Fibroblast of mammary gland (primary cell): ENCODE measurements around the gene GLT6D1.
"Not testable (repeated sequence)": the region's sequence is repeated elsewhere in the genome, so short reads cannot be mapped to it uniquely, and the experiment has no call there.

ENCODE experiments used
- DNase-seq: peaks from one replicate; pipeline ENCODE4 v3.0.0-alpha.2; 2010; ENCODE audit warnings: low read depth
- H3K4me3 ChIP-seq: 2 replicates; pipeline ENCODE4 v1.5.1; 2011; ENCODE audit warnings: low read depth, mild to moderate bottlenecking, low read length, moderate library complexity; ENCODE audit not compliant: control insufficient read depth
- CTCF ChIP-seq: conservative IDR thresholded peaks from 2 replicates; pipeline ENCODE4 v1.5.1; 2011; ENCODE audit warnings: low read depth, low read length, inconsistent platforms; ENCODE audit not compliant: control insufficient read depth, insufficient read depth

GLT6D1 gene

DNA sequence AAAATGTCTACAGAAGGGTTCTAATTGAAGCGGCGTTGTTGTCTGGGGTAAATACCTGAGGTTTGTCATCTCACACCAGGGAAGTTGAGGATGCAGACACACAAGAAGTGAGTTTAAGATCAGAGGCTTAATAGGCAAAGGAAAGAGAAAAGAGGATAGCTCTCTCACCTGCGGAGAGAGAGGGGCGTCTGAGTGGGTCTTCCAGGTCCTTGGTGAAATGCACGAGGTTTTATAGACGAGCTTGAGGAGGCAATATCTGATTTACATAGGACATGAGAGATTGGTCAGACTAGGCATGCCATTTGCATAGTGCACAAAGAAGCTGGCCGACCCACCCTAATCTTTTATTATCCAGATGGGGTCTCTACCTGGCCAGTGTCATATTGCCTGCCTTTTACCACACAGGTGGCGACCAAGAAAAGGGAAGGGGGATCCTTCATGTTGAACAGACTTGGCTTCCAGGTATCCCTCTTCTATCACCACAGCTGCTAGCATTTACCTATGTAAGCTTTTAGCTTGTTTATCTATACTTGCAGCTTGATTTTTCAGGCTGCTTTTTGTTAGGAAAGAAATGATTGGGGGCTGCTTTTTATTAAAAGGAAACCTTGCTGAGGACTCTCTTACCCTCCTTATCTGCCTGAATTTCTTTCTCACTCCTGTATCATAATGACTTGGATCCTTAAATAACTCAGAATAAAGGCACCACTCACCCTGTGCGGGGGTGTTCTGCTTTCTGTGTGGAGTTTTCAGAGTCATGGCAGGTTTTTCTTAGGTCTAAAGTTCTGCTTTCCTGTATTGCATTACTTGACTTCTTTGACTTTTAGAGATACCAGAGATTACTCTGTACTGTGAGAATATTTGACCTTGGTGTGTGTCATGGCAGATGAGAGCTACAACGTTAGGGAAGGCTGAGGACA is 9.4 kb upstream of the GLT6D1 start:
- H3K4me3 ChIP-seq, result no peak overlapping the region
- DNase-seq, result no peak
- no peak for TF ChIP-seq CTCF

DNA sequence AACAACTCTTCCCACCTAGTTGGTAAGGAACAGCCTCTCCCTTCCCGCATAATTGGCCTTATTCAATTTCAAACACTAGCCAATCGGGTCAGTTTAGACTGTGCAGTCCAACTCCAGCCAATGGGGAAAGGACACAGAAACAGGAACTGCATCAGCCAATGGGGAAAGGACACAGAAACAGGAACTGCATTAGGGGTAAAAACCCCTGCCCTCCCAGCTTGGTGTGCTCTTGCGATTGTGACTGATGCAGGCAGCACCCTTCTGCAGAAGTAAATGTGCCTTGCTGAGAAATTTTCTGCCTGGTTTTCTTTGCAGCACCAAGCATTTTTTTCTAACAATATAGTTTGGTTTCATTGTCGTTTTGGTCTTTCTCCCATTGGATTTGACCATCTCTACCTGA is 8.5 kb upstream of the GLT6D1 start:
- DNase-seq, result no peak
- H3K4me3 ChIP-seq, result no peak overlapping the region
- TF ChIP-seq CTCF, result no peak

GRCh38 chr9:135644631-135645218 is 5.4 kb upstream of the GLT6D1 start:
- H3K4me3 ChIP-seq, result no peak overlapping the region
- TF ChIP-seq CTCF, result no peak
- no peak for DNase-seq

DNA sequence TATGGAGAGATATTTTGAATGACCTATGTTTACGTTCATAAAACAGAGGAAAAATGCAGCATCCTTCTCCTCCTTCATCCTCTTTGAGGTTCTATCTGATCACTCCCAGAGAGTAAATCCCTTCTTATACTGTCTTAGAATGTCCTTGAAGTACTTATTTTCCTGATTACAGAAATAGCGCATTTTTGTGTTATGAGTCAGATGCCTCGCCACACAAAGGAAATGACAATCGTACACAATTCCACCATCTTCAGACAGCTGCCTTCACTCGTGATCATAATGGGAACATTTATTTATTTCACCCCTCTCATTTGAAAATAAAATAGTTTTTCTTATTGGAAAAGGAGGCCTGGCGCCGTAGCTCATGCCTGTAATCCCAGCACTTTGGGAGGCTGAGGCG is 2.4 kb upstream of the GLT6D1 start:
- H3K4me3 ChIP-seq, result no peak overlapping the region
- no peak for DNase-seq
- TF ChIP-seq CTCF, result no peak

DNA sequence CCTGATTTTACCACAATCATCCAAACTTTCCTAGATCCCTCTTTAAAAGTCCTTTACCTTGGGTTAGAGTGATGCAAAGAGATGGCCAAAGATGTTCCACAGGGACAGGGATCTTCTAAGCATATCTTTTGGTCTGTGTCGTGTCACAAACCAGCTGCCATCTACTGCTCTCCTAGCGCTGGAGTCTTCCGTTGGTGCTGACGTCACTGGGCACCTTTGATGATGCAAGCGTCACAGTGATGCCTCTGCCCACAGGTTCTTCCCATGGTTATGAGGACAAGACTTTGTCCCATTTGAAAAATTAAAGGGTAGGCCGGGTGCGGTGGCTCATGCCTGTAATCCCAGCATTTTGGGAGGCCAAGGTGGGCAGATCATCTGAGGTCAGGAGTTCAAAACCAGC is 1.7 kb upstream of the GLT6D1 start:
- no peak overlapping the region for H3K4me3 ChIP-seq
- TF ChIP-seq CTCF, result no peak
- no peak for DNase-seq

GRCh38 chr9:135636930-135637530 is 2.3 kb downstream of the GLT6D1 start:
- not testable (repeated sequence) for DNase-seq

GRCh38 chr9:135632841-135633240 is 6.5 kb downstream of the GLT6D1 start:
- no peak for TF ChIP-seq CTCF

More at GRCh38 chr9:135636930-135637530, 2.3 kb downstream of the GLT6D1 start:
- H3K4me3 ChIP-seq, result not testable (repeated sequence)

More at GRCh38 chr9:135632841-135633240, 6.5 kb downstream of the GLT6D1 start:
- DNase-seq, result no peak
- H3K4me3 ChIP-seq, result no peak overlapping the region
